Aorta (tissue), 5 donors: Measurements from ENCODE around the gene ERVW-1. TPM values are rescaled to one million over a fixed set of nuclear protein-coding genes. Genes with fewer than 3 reads are reported as not detected.

ENCODE experiments used
- ATAC-seq: fragments of 200-7000 bp; cut with Tn5 transposase; one replicate; pipeline ENCODE4 v1.9.1; 2022; ENCODE audit warnings: moderate library complexity; ENCODE audit not compliant: low FRiP score
- DNase-seq, 2 donors: peaks; one replicate each; pipeline ENCODE4 v3.0.0-alpha.2; 2020
- H3K27ac ChIP-seq, 2 donors: one replicate each; pipeline ENCODE4 v1.5.1; 2013; ENCODE audit warnings: low read length in 2 of 2, mild to moderate bottlenecking in 2 of 2, moderate library complexity in 2 of 2, control low read depth in 1 of 2, inconsistent platforms in 1 of 2, low read depth in 1 of 2
- H3K27me3 ChIP-seq, 2 donors: one replicate each; pipeline ENCODE4 v1.6.1; 2013; ENCODE audit warnings: control low read depth in 1 of 2, low read length in 1 of 2, mild to moderate bottlenecking in 1 of 2, moderate library complexity in 1 of 2; ENCODE audit not compliant: insufficient read depth in 2 of 2, control insufficient read depth in 1 of 2
- H3K36me3 ChIP-seq, 2 donors: one replicate each; pipeline ENCODE4 v1.6.1; 2013; ENCODE audit warnings: control low read depth in 1 of 2, low read length in 1 of 2, mild to moderate bottlenecking in 1 of 2; ENCODE audit not compliant: insufficient read depth in 2 of 2, control insufficient read depth in 1 of 2
- H3K4me1 ChIP-seq, 2 donors: one replicate each; pipeline ENCODE4 v1.6.1; 2013; ENCODE audit warnings: low read length in 2 of 2, control low read depth in 1 of 2, mild to moderate bottlenecking in 1 of 2, moderate library complexity in 1 of 2; ENCODE audit not compliant: insufficient read depth in 2 of 2, control insufficient read depth in 1 of 2
- H3K4me3 ChIP-seq, 2 donors: one replicate each; pipeline ENCODE4 v1.5.1; 2013; ENCODE audit warnings: low read length in 2 of 2, control low read depth in 1 of 2, mild to moderate bottlenecking in 1 of 2
- H3K9me3 ChIP-seq: one replicate; pipeline ENCODE4 v1.6.1; 2013; ENCODE audit warnings: mild to moderate bottlenecking, low read length; ENCODE audit not compliant: control insufficient read depth
- WGBS, 2 donors: extraction: QIAGEN DNeasy Blood & Tissue Kit; methylation state at CpG; one replicate each; pipeline ENCODE4 v1.1.7; 2013; 5-methylcytosine and 5-hydroxymethylcytosine counted together
- intact Hi-C, 2 donors: fragments of 100-400 bp; cut with DNase I; formaldehyde crosslinking; loops; one replicate each; pipeline versions ENCODE4 v1.14.2 to v1.15.0; 2022
- polyA plus RNA-seq, 2 donors: library from polyadenylated mRNA; stranded (reverse); fragments of 200-250 nt; gene quantifications; one replicate each; pipeline ENCODE4 v1.2.3, GENCODE V29; 2013
- total RNA-seq, 2 donors: library from RNA; stranded (reverse); fragmentation: NEBNext Ultra II Directional; extraction: Animal tissue kit (Norgen Biotek cat#: 25700); gene quantifications; one replicate each; pipeline ENCODE4 v1.2.1, GENCODE V29; 2021
- donor health status: healthy with polysubstance abuse.
- donor health status: Bipolar disorder and iron deficiency.
- donor health status: DM: no; HTN: no; CAD: no.
- donor health status: DM: no; HTN: no; CAD: no.
- donor health status: DM: yes; HTN: yes; CAD: no.

ERVW-1 gene
- total and polyA plus RNA-seq, 4 donors = not detected

GRCh38 chr7:92461027-92462003 lies 16.4 kb downstream of the ERVW-1 start:
- ATAC-seq (no peak), DNase-seq (no peak)
- no peak overlapping the region for H3K27ac ChIP-seq
- intact Hi-C loops = no loop called here
- H3K36me3 ChIP-seq = peaks cover 0 to 5% of the 10 kb centered on the region in 2 donors
- H3K9me3 ChIP-seq = no peaks in the 10 kb centered on the region
- WGBS, 2 donors = 46 to 49% methylated on average over 8 of the region's 8 CpGs
- no peak overlapping the region for H3K4me3 ChIP-seq
- no peaks in the 10 kb centered on the region for H3K4me1 ChIP-seq
- H3K27me3 ChIP-seq = no peaks in the 10 kb centered on the region

GRCh38 chr7:92460510-92460909 lies 17.2 kb downstream of the ERVW-1 start:
- Histone ChIP-seq H3K27ac (no peak overlapping the region), H3K36me3 (peaks cover 0 to 5% of the 10 kb centered on the region in 2 donors), H3K9me3 (no peaks in the 10 kb centered on the region), H3K4me1 (no peaks in the 10 kb centered on the region), H3K27me3 (no peaks in the 10 kb centered on the region), H3K4me3 (no peak overlapping the region)
- ATAC-seq (no peak), DNase-seq (no peak)
- intact Hi-C loops = no loop called here
- WGBS, 2 donors = 59 to 63% methylated on average over 4 of the region's 4 CpGs

GRCh38 chr7:92460109-92460508 lies 17.6 kb downstream of the ERVW-1 start:
- Histone ChIP-seq H3K4me1 (no peaks in the 10 kb centered on the region), H3K36me3 (peaks cover 0 to 5% of the 10 kb centered on the region in 2 donors)

DNA sequence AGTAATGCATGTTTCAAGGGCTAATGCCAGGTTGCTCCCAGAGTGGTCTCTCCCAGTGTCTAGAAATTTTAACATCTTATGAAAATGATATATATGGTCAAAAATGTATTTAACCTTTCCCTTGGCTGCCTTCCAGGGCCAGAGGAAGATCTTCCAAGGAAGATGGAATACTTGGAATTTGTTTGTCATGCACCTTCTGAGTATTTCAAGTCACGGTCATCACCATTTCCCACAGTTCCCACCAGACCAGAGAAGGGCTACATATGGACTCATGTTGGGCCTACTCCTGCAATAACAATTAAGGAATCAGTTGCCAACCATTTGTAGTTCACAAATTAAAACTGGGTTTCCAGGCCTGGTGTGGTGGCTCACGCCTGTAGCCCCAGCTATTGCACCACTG lies 21.5 kb downstream of the ERVW-1 start:
- WGBS, 2 donors = 80 to 89% methylated on average over 2 of the region's 2 CpGs
- intact Hi-C loops = loop anchor here in 1 of 2 donors (10.0 kb wide), 1 partner anchor 211 kb away; the partner anchor contains the start of genes ANKIB1 and KRIT1
- H3K9me3 ChIP-seq = no peaks in the 10 kb centered on the region
- H3K4me1 ChIP-seq = no peaks in the 10 kb centered on the region
- no peak overlapping the region for H3K4me3 ChIP-seq
- peaks cover 0 to 4% of the 10 kb centered on the region in 2 donors for H3K36me3 ChIP-seq
- H3K27me3 ChIP-seq = no peaks in the 10 kb centered on the region
- H3K27ac ChIP-seq = no peak overlapping the region
- DNase-seq (no peak), ATAC-seq (no peak)

More at GRCh38 chr7:92460109-92460508, 17.6 kb downstream of the ERVW-1 start:
- DNase-seq = no peak
- no peak overlapping the region for H3K27ac ChIP-seq
- intact Hi-C loops = no loop called here
- no peaks in the 10 kb centered on the region for H3K9me3 ChIP-seq
- no peak overlapping the region for H3K4me3 ChIP-seq
- ATAC-seq = no peak
- WGBS, 2 donors = 66 to 78% methylated on average over 2 of the region's 2 CpGs
- H3K27me3 ChIP-seq = no peaks in the 10 kb centered on the region

DNA sequence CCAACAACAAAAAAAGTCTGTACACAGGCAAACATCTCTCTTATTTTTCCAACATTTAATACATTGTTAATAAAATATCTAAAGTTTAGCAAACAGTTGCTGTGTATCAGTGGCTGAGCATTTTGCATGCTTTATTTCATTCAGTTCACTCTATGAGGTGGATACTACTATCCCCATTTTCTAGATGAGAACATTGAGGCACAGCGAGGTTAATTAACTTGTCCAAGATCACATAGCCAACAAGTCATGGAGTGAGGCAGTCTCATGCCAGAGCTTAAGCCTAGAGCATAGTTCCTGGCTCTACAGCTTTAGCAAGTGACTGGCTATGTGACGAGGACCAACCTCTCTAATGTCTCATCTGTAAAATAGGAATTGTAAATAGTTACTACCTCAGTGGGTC lies 26.1 kb downstream of the ERVW-1 start:
- no peak overlapping the region for H3K27ac ChIP-seq
- H3K4me3 ChIP-seq = no peak overlapping the region
- intact Hi-C loops = loop anchor here in 1 of 2 donors (10.0 kb wide), 1 partner anchor 207 kb away; the partner anchor contains the start of genes ANKIB1 and KRIT1
- H3K4me1 ChIP-seq = no peaks in the 10 kb centered on the region
- no peak for DNase-seq
- H3K27me3 ChIP-seq = no peaks in the 10 kb centered on the region
- 92 to 95% methylated on average over 2 of the region's 2 CpGs for WGBS, 2 donors
- H3K9me3 ChIP-seq = no peaks in the 10 kb centered on the region
- H3K36me3 ChIP-seq = peaks cover 0 to 4% of the 10 kb centered on the region in 2 donors
- no peak for ATAC-seq

- Histone ChIP-seq H3K4me1 (no peaks in the 10 kb centered on the region), H3K36me3 (peaks cover 0 to 2% of the 10 kb centered on the region in 2 donors), H3K27me3 (no peaks in the 10 kb centered on the region), H3K27ac (peak overlapping the region; percentile 59 to 88), H3K9me3 (no peaks in the 10 kb centered on the region), H3K4me3 (peak overlapping the region; percentile 66 to 98)
- ATAC-seq (no peak), DNase-seq (peak in 1 of 2 donors; percentile 50)
- 0 to 1% methylated on average over 11 of the region's 11 CpGs for WGBS, 2 donors
- intact Hi-C loops = loop anchor here (5.0 to 10.0 kb wide), 3 partner anchors 273 to 313 kb away; partner anchors contain the start of genes LRRD1 (in 2 of the 2) and CYP51A1 (in 1 of the 2)
Measured at GRCh38 chr7:92448205-92448747, 29.5 kb downstream of the ERVW-1 start.

GRCh38 chr7:92447345-92448204 lies 30.2 kb downstream of the ERVW-1 start, which contains the start of gene GATAD1:
GATAD1 (plus strand) TSS chr7:92447482; CDS start chr7:92447730, 248 bp downstream.
- 0 to 1% methylated on average over 61 to 87 of the region's 87 CpGs for WGBS, 2 donors
- ATAC-seq (peak; percentile 99), DNase-seq (peak; percentile 94 to 96)
- H3K27ac ChIP-seq = peak within 1 kb of the TSS; percentile 84 to 88
- no peaks in the 10 kb centered on the region for H3K9me3 ChIP-seq
- H3K4me3 ChIP-seq = peak within 1 kb of the TSS; percentile 66 to 98
- no peaks in the 10 kb centered on the region for H3K27me3 ChIP-seq
- H3K36me3 ChIP-seq = peaks cover 0 to 2% of the 10 kb centered on the region in 2 donors
- intact Hi-C loops = loop anchor here (2.0 to 10.0 kb wide), 4 partner anchors 23 to 313 kb away; partner anchors contain the start of genes LRRD1 (in 2 of the 2) and CYP51A1 (in 1 of the 2)
- H3K4me1 ChIP-seq = no peaks in the 10 kb centered on the region

GRCh38 chr7:92446869-92447344 lies 30.8 kb downstream of the ERVW-1 start:
- Histone ChIP-seq H3K27ac (no peak overlapping the region), H3K36me3 (no peaks in the 10 kb centered on the region), H3K9me3 (no peaks in the 10 kb centered on the region), H3K4me3 (no peak overlapping the region), H3K4me1 (no peaks in the 10 kb centered on the region), H3K27me3 (no peaks in the 10 kb centered on the region)
- DNase-seq = no peak
- intact Hi-C loops = loop anchor here (2.0 to 10.0 kb wide), 4 partner anchors 22 to 312 kb away; partner anchors contain the start of genes LRRD1 (in 2 of the 2) and CYP51A1 (in 1 of the 2)
- 52 to 53% methylated on average over 21 of the region's 21 CpGs for WGBS, 2 donors
- ATAC-seq = no peak
